ENCODE data around the gene JARID2. TPM values are rescaled to one million over a fixed set of nuclear protein-coding genes. Genes with fewer than 3 reads are reported as not detected.

Gene JARID2
- polyA plus RNA-seq, 1 experiment, result 9.7 TPM

GRCh38 chr6:15391500-15391899, 145.6 kb downstream of the JARID2 start:
- Histone ChIP-seq H3K4me3 (ENCODE audit: low read depth, low read length) (no peak overlapping the region), H3K27me3 (ENCODE audit: control insufficient read depth, insufficient read depth, low read length) (no peaks in the 10 kb centered on the region), H3K9me3 (ENCODE audit: control insufficient read depth, insufficient read depth, low read length) (peaks cover 3% of the 10 kb centered on the region; the same call in 1 of the 2 replicates), H3K27ac (ENCODE audit: low read depth, low read length) (no peak overlapping the region)
- no peak for TF ChIP-seq CTCF (IDR thresholded peaks at IDR 0.05; ENCODE audit: low read depth, low read length)
- ChIA-PET POLR2A (no interaction called here), CTCF (interaction anchor here (0.5 to 2.8 kb wide), 8 partner anchors 9 to 1283 kb away, joined by 3 to 13 read pairs (median 6); no protein-coding TSS in a partner anchor)
- no peak for DNase-seq (ENCODE audit: low read depth, low spot score)

- H3K27ac ChIP-seq (ENCODE audit: low read depth, low read length), result no peak overlapping the region
- H3K9me3 ChIP-seq (ENCODE audit: control insufficient read depth, insufficient read depth, low read length), result peaks cover 3% of the 10 kb centered on the region; the same call in 1 of the 2 replicates
- TF ChIP-seq CTCF (IDR thresholded peaks at IDR 0.05; ENCODE audit: low read depth, low read length), result no peak
- H3K27me3 ChIP-seq (ENCODE audit: control insufficient read depth, insufficient read depth, low read length), result no peaks in the 10 kb centered on the region
- no peak for DNase-seq (ENCODE audit: low read depth, low spot score)
- ChIA-PET POLR2A (no interaction called here), CTCF (interaction anchor here (2.8 kb wide), 1 partner anchor 1263 kb away, joined by 7 read pairs; no protein-coding TSS in a partner anchor)
- H3K4me3 ChIP-seq (ENCODE audit: low read depth, low read length), result no peak overlapping the region
These were observed 146.3 kb downstream of the JARID2 start for GRCh38 chr6:15392182-15392581.

GRCh38 chr6:15393605-15394004, 147.7 kb downstream of the JARID2 start:
- H3K27me3 ChIP-seq (ENCODE audit: control insufficient read depth, insufficient read depth, low read length), result no peaks in the 10 kb centered on the region
- POLR2A ChIA-PET, result no interaction called here
- H3K9me3 ChIP-seq (ENCODE audit: control insufficient read depth, insufficient read depth, low read length), result peaks cover 3% of the 10 kb centered on the region; the same call in 1 of the 2 replicates
- no peak overlapping the region for H3K27ac ChIP-seq (ENCODE audit: low read depth, low read length)
- H3K4me3 ChIP-seq (ENCODE audit: low read depth, low read length), result no peak overlapping the region
- TF ChIP-seq CTCF (IDR thresholded peaks at IDR 0.05; ENCODE audit: low read depth, low read length), result no peak
- no peak for DNase-seq (ENCODE audit: low read depth, low spot score)
- CTCF ChIA-PET, result interaction anchor here (1.0 to 2.8 kb wide), 2 partner anchors 145 to 1264 kb away, joined by 3 to 7 read pairs; no protein-coding TSS in a partner anchor

GRCh38 chr6:15395087-15395486, 149.2 kb downstream of the JARID2 start:
- POLR2A ChIA-PET, result no interaction called here
- no peak for TF ChIP-seq CTCF (IDR thresholded peaks at IDR 0.05; ENCODE audit: low read depth, low read length)
- peaks cover 3% of the 10 kb centered on the region; the same call in 1 of the 2 replicates for H3K9me3 ChIP-seq (ENCODE audit: control insufficient read depth, insufficient read depth, low read length)
- H3K27ac ChIP-seq (ENCODE audit: low read depth, low read length), result no peak overlapping the region
- no peak for DNase-seq (ENCODE audit: low read depth, low spot score)
- H3K4me3 ChIP-seq (ENCODE audit: low read depth, low read length), result no peak overlapping the region
- CTCF ChIA-PET, result interaction anchor here (1.3 kb wide), 1 partner anchor 46 kb away, joined by 5 read pairs; no protein-coding TSS in a partner anchor
- H3K27me3 ChIP-seq (ENCODE audit: control insufficient read depth, insufficient read depth, low read length), result no peaks in the 10 kb centered on the region

GRCh38 chr6:15396808-15397207, 150.9 kb downstream of the JARID2 start:
- no peak overlapping the region for H3K4me3 ChIP-seq (ENCODE audit: low read depth, low read length)
- H3K27ac ChIP-seq (ENCODE audit: low read depth, low read length), result no peak overlapping the region
- ChIA-PET CTCF (no interaction called here), POLR2A (no interaction called here)
- no peaks in the 10 kb centered on the region for H3K27me3 ChIP-seq (ENCODE audit: control insufficient read depth, insufficient read depth, low read length)
- H3K9me3 ChIP-seq (ENCODE audit: control insufficient read depth, insufficient read depth, low read length), result peaks cover 3% of the 10 kb centered on the region; the same call in 1 of the 2 replicates
- no peak for TF ChIP-seq CTCF (IDR thresholded peaks at IDR 0.05; ENCODE audit: low read depth, low read length)
- no peak for DNase-seq (ENCODE audit: low read depth, low spot score)
